Loucy (cell line): Measurements from ENCODE around the gene GAPDH.

Experiments
- H2AFZ ChIP-seq: fragments of 200-600 bp; sonication (generic); 2 replicates; pipeline ENCODE4 v1.6.0; 2016; ENCODE audit warnings: antibody characterized with exemption, mild to moderate bottlenecking, low read length, moderate library complexity
- H3F3A ChIP-seq: fragments of 200-600 bp; 2 replicates; pipeline ENCODE4 v1.6.0; 2016; ENCODE audit warnings: antibody characterized with exemption, low read depth, mild to moderate bottlenecking
- H3K27me3 ChIP-seq: fragments of 200-600 bp; sonication (generic); 2 replicates; pipeline ENCODE4 v1.6.1; 2014; ENCODE audit warnings: low read length, mild to moderate bottlenecking; ENCODE audit not compliant: insufficient read depth, poor library complexity, severe bottlenecking
- H3K36me3 ChIP-seq: fragments of 200-600 bp; sonication (generic); 2 replicates; pipeline ENCODE4 v1.6.1; 2016; ENCODE audit warnings: low read length; ENCODE audit not compliant: insufficient read depth
- H3K4me1 ChIP-seq: fragments of 200-600 bp; sonication (generic); 2 replicates; pipeline ENCODE4 v1.5.1; 2014; ENCODE audit warnings: low read length, mild to moderate bottlenecking; ENCODE audit not compliant: insufficient read depth, poor library complexity, severe bottlenecking
- H3K4me2 ChIP-seq: fragments of 200-600 bp; sonication (generic); 2 replicates; pipeline ENCODE4 v1.6.0; 2014; ENCODE audit warnings: antibody characterized with exemption, low read length, low read depth, mild to moderate bottlenecking; ENCODE audit not compliant: poor library complexity, severe bottlenecking
- H3K4me3 ChIP-seq: fragments of 200-600 bp; sonication (generic); 2 replicates; pipeline ENCODE4 v1.5.1; 2014; ENCODE audit warnings: low read length, mild to moderate bottlenecking, mixed read lengths; ENCODE audit not compliant: poor library complexity, severe bottlenecking
- H3K79me2 ChIP-seq: fragments of 200-600 bp; sonication (generic); 2 replicates; pipeline ENCODE4 v1.6.1; 2014; ENCODE audit warnings: low read length; ENCODE audit not compliant: insufficient read depth
- H3K9ac ChIP-seq: fragments of 200-600 bp; sonication (generic); 2 replicates; pipeline ENCODE4 v1.6.0; 2014; ENCODE audit warnings: mild to moderate bottlenecking, low read depth, low read length, moderate library complexity; ENCODE audit not compliant: poor library complexity, severe bottlenecking
- H3K9me2 ChIP-seq: fragments of 200-600 bp; sonication (generic); replicated peaks from 2 replicates; pipeline ENCODE4 v1.6.1; 2016; ENCODE audit warnings: low read depth, low read length, mixed read lengths
- H3K9me3 ChIP-seq: fragments of 200-600 bp; sonication (generic); 2 replicates; pipeline ENCODE4 v1.6.1; 2014; ENCODE audit warnings: mild to moderate bottlenecking, antibody characterized with exemption, low read length, low read depth; ENCODE audit not compliant: insufficient read depth
- H4K20me1 ChIP-seq: fragments of 200-600 bp; sonication (generic); 2 replicates; pipeline ENCODE4 v1.6.0; 2014; ENCODE audit warnings: antibody characterized with exemption, low read length, mild to moderate bottlenecking; ENCODE audit not compliant: insufficient read depth, poor library complexity, severe bottlenecking
- CTCF ChIP-seq: fragments of 200-600 bp; sonication (generic); conservative IDR thresholded peaks from 2 replicates; pipeline ENCODE4 v1.5.1; 2014; ENCODE audit warnings: mild to moderate bottlenecking, antibody characterized with exemption, low read length
- EZH2phosphoT487 ChIP-seq: fragments of 200-600 bp; IDR thresholded peaks from 2 replicates; pipeline ENCODE4 v1.6.1; 2018; ENCODE audit warnings: antibody characterized with exemption, mild to moderate bottlenecking, moderate library complexity, borderline replicate concordance

The GAPDH gene

GRCh38 chr12:6526201-6526600 is 8.1 kb upstream of the GAPDH start:
- no peak for TF ChIP-seq EZH2phosphoT487
- no peak for TF ChIP-seq CTCF
- Histone ChIP-seq H3K9me2 (no peaks in the 10 kb centered on the region), H3K79me2 (peaks cover 3% of the 10 kb centered on the region; the same call in 1 of the 2 replicates), H3F3A (peaks cover 2% of the 10 kb centered on the region; the same call in 1 of the 2 replicates), H3K4me1 (no peaks in the 10 kb centered on the region), H3K36me3 (peaks cover 100% of the 10 kb centered on the region), H3K27me3 (no peaks in the 10 kb centered on the region), H3K9me3 (no peaks in the 10 kb centered on the region), H3K4me3 (no peak overlapping the region), H4K20me1 (no peaks in the 10 kb centered on the region), H2AFZ (no peak overlapping the region), H3K4me2 (no peak overlapping the region), H3K9ac (no peak overlapping the region)

GRCh38 chr12:6526766-6527525 is 7.4 kb upstream of the GAPDH start:
- H3K4me1 ChIP-seq: peaks cover 2% of the 10 kb centered on the region
- H3F3A ChIP-seq: peaks cover 2% of the 10 kb centered on the region; the same call in 1 of the 2 replicates
- no peak overlapping the region for H3K4me3 ChIP-seq
- peaks cover 100% of the 10 kb centered on the region for H3K36me3 ChIP-seq
- no peak overlapping the region for H2AFZ ChIP-seq
- peaks cover 11% of the 10 kb centered on the region; the same call in 1 of the 2 replicates for H3K79me2 ChIP-seq
- no peaks in the 10 kb centered on the region for H3K9me3 ChIP-seq
- no peak overlapping the region for H3K9ac ChIP-seq
- peaks cover 1% of the 10 kb centered on the region for H4K20me1 ChIP-seq
- no peak overlapping the region for H3K4me2 ChIP-seq
- H3K9me2 ChIP-seq: no peaks in the 10 kb centered on the region
- no peaks in the 10 kb centered on the region for H3K27me3 ChIP-seq
- TF ChIP-seq CTCF: no peak
- no peak for TF ChIP-seq EZH2phosphoT487

GRCh38 chr12:6527711-6528110 is 6.6 kb upstream of the GAPDH start:
- no peak for TF ChIP-seq EZH2phosphoT487
- TF ChIP-seq CTCF: no peak
- no peaks in the 10 kb centered on the region for H3K9me3 ChIP-seq

More at GRCh38 chr12:6527711-6528110, 6.6 kb upstream of the GAPDH start:
- peaks cover 2% of the 10 kb centered on the region; the same call in 1 of the 2 replicates for H3F3A ChIP-seq
- no peaks in the 10 kb centered on the region for H3K9me2 ChIP-seq
- peaks cover 10% of the 10 kb centered on the region for H3K4me1 ChIP-seq
- no peaks in the 10 kb centered on the region for H3K27me3 ChIP-seq
- H3K4me2 ChIP-seq: no peak overlapping the region
- no peak overlapping the region for H3K4me3 ChIP-seq
- H3K36me3 ChIP-seq: peaks cover 94% of the 10 kb centered on the region
- peaks cover 19% of the 10 kb centered on the region for H3K79me2 ChIP-seq
- H2AFZ ChIP-seq: no peak overlapping the region
- H4K20me1 ChIP-seq: peaks cover 8% of the 10 kb centered on the region
- H3K9ac ChIP-seq: no peak overlapping the region
